SK-N-SH (cell line): ENCODE measurements around the gene HSD3B2. TPM values are rescaled to one million over a fixed set of nuclear protein-coding genes. Genes with fewer than 3 reads are reported as not detected.

Source experiments
- CTCF ChIA-PET: fragments of 300-600, 350-600 bp; formaldehyde crosslinking; extraction: SDS; loops from one replicate; lab custom pipeline; 2021; lab: Yijun Ruan, JAX
- POLR2A ChIA-PET: fragments of 350-600 bp; sonication (Branson Sonifier 250); formaldehyde crosslinking; extraction: SDS; loops from one replicate; lab custom pipeline; 2020; ENCODE audit warnings: antibody characterized with exemption, inconsistent platforms; lab: Yijun Ruan, JAX
- DNase-seq: peaks from one replicate; pipeline ENCODE4 v3.0.0; 2012
- H2AFZ ChIP-seq: fragments of 200-600 bp; sonication (generic); 2 replicates; pipeline ENCODE4 v1.8.1; 2016; ENCODE audit warnings: antibody characterized with exemption, mild to moderate bottlenecking, low read depth
- H3F3A ChIP-seq: fragments of 200-600 bp; sonication (generic); replicated peaks from 2 replicates; pipeline ENCODE3; 2016; ENCODE audit warnings: antibody characterized with exemption, mild to moderate bottlenecking; ENCODE audit not compliant: insufficient read depth
- H3K27ac ChIP-seq, 2 experiments: fragments of 200-500 bp in 1 of 2; fragments of 200-600 bp in 1 of 2; sonication (Bioruptor generic) in 1 of 2; sonication (generic), shearing (Covaris generic) in 1 of 2; 2 replicates each; pipeline versions ENCODE4 v1.5.1 to v1.6.1; 2014 to 2016; ENCODE audit warnings: low read depth in 2 of 2, inconsistent platforms in 1 of 2, low read length in 1 of 2, mild to moderate bottlenecking in 1 of 2, mixed read lengths in 1 of 2
- H3K27me3 ChIP-seq: fragments of 200-600 bp; sonication (generic), shearing (Covaris generic); 2 replicates; pipeline ENCODE4 v1.6.1; 2016; ENCODE audit warnings: mixed run types; ENCODE audit not compliant: insufficient read depth
- H3K36me3 ChIP-seq, 2 experiments: fragments of 200-500 bp in 1 of 2; fragments of 200-600 bp in 1 of 2; sonication (Bioruptor generic) in 1 of 2; sonication (generic) in 1 of 2; replicated peaks in 1 of 2; 2 replicates each; pipeline versions ENCODE3 to v1.5.1; 2014 to 2016; ENCODE audit warnings: low read length in 1 of 2, mild to moderate bottlenecking in 1 of 2; ENCODE audit not compliant: insufficient read depth in 2 of 2, control insufficient read depth in 1 of 2
- H3K4me1 ChIP-seq, 2 experiments: fragments of 200-500 bp in 1 of 2; fragments of 200-600 bp in 1 of 2; sonication (Bioruptor generic) in 1 of 2; sonication (generic), shearing (Covaris generic) in 1 of 2; 2 replicates each; pipeline versions ENCODE4 v1.5.1 to v1.6.1; 2014 to 2016; ENCODE audit warnings: low read depth in 1 of 2, low read length in 1 of 2, mixed run types in 1 of 2; ENCODE audit not compliant: insufficient read depth in 2 of 2, control insufficient read depth in 1 of 2
- H3K4me2 ChIP-seq: fragments of 200-600 bp; sonication (generic), shearing (Covaris generic); 2 replicates; pipeline ENCODE4 v1.6.1; 2017; ENCODE audit warnings: mixed run types
- H3K4me3 ChIP-seq, 2 experiments: fragments of 200-500 bp in 1 of 2; fragments of 200-600 bp in 1 of 2; sonication (Bioruptor generic) in 1 of 2; sonication (generic), shearing (Covaris generic) in 1 of 2; 2 replicates each; pipeline versions ENCODE4 v1.5.1 to v1.8.1; 2014 to 2016; ENCODE audit warnings: low read depth in 2 of 2, inconsistent platforms in 1 of 2, low read length in 1 of 2, mild to moderate bottlenecking in 1 of 2, mixed read lengths in 1 of 2, moderate library complexity in 1 of 2
- H3K79me2 ChIP-seq: fragments of 200-600 bp; sonication (generic); 2 replicates; pipeline ENCODE4 v1.8.1; 2017; ENCODE audit warnings: mild to moderate bottlenecking; ENCODE audit not compliant: insufficient read depth
- H3K9ac ChIP-seq: fragments of 200-600 bp; sonication (generic); 2 replicates; pipeline ENCODE4 v1.6.1; 2017; ENCODE audit warnings: mixed run types
- H3K9me2 ChIP-seq: fragments of 200-600 bp; sonication (generic); 2 replicates; pipeline ENCODE4 v1.6.1; 2017; ENCODE audit warnings: mixed run types
- H3K9me3 ChIP-seq: fragments of 200-600 bp; sonication (generic); 2 replicates; pipeline ENCODE4 v1.6.1; 2017; ENCODE audit warnings: mixed run types, mild to moderate bottlenecking, moderate library complexity
- H4K20me1 ChIP-seq: fragments of 200-600 bp; sonication (generic); 2 replicates; pipeline ENCODE4 v1.6.1; 2017; ENCODE audit warnings: mild to moderate bottlenecking, mixed run types; ENCODE audit not compliant: insufficient read depth
- CHD2 ChIP-seq: fragments of 150-350 bp; IDR thresholded peaks from 2 replicates; pipeline ENCODE4 v1.6.1; 2018; ENCODE audit warnings: low read length; ENCODE audit not compliant: partially characterized antibody
- EP300 ChIP-seq, 2 experiments: IDR thresholded peaks; 2 replicates each; pipeline versions ENCODE4 v1.4.0 to v1.6.1; 2012; ENCODE audit warnings: borderline replicate concordance in 1 of 2, low read depth in 1 of 2, low read length in 1 of 2
- EZH2phosphoT487 ChIP-seq: fragments of 200-600 bp; sonication (generic); IDR thresholded peaks from 2 replicates; pipeline ENCODE4 v1.6.1; 2017; ENCODE audit warnings: low read depth, mixed run types, mild to moderate bottlenecking, antibody characterized with exemption, moderate library complexity, borderline replicate concordance
- FOSL2 ChIP-seq: IDR thresholded peaks from 2 replicates; pipeline ENCODE4 v1.4.0; 2012; ENCODE audit warnings: low read depth, mild to moderate bottlenecking, moderate library complexity, borderline replicate concordance
- FOXM1 ChIP-seq: IDR thresholded peaks from 2 replicates; pipeline ENCODE4 v1.4.0; 2012; ENCODE audit warnings: low read depth, mild to moderate bottlenecking
- GABPA ChIP-seq: IDR thresholded peaks from 2 replicates; pipeline ENCODE4 v1.4.0; 2012; ENCODE audit warnings: low read depth, mild to moderate bottlenecking
- JUND ChIP-seq: IDR thresholded peaks from 2 replicates; pipeline ENCODE4 v1.4.0; 2012
- MEF2A ChIP-seq: IDR thresholded peaks from 2 replicates; pipeline ENCODE4 v1.4.0; 2012; ENCODE audit warnings: low read depth, borderline replicate concordance
- MXI1 ChIP-seq: IDR thresholded peaks from 2 replicates; pipeline ENCODE4 v1.6.1; 2012; ENCODE audit warnings: mild to moderate bottlenecking, low read depth, low read length, improper control_type of control experiment
- NRF1 ChIP-seq: IDR thresholded peaks from 2 replicates; pipeline ENCODE4 v1.6.1; 2012; ENCODE audit warnings: low read depth, mild to moderate bottlenecking, low read length
- RAD21 ChIP-seq: IDR thresholded peaks from 2 replicates; pipeline ENCODE4 v1.6.1; 2012; ENCODE audit warnings: mild to moderate bottlenecking, low read length
- RCOR1 ChIP-seq: fragments of 150-350 bp; IDR thresholded peaks from 2 replicates; pipeline ENCODE4 v1.6.1; 2017; ENCODE audit warnings: antibody characterized with exemption, low read length
- SIN3A ChIP-seq: IDR thresholded peaks from 2 replicates; pipeline ENCODE4 v1.6.1; 2012; ENCODE audit warnings: low read depth, mild to moderate bottlenecking, low read length, moderate library complexity, borderline replicate concordance
- USF1 ChIP-seq: IDR thresholded peaks from 2 replicates; pipeline ENCODE4 v1.4.0; 2012; ENCODE audit warnings: low read depth, borderline replicate concordance
- USF2 ChIP-seq: fragments of 150-350 bp; IDR thresholded peaks from 2 replicates; pipeline ENCODE4 v1.6.1; 2017; ENCODE audit warnings: antibody characterized with exemption, low read length, low read depth, borderline replicate concordance
- YY1 ChIP-seq: IDR thresholded peaks from 2 replicates; pipeline ENCODE4 v1.4.0; 2012; ENCODE audit warnings: low read depth, mild to moderate bottlenecking
- WGBS: methylation state at CpG from one replicate; pipeline ENCODE4 v1.1.6; 2017; ENCODE audit warnings: low lambda C conversion rate; 5-methylcytosine and 5-hydroxymethylcytosine counted together
- polyA plus RNA-seq, 3 experiments: library from polyadenylated mRNA; depleted of rRNA; stranded (reverse); fragments of >200 nt; gene quantifications; 2 replicates each; pipeline ENCODE4 v1.2.3, GENCODE V29; 2012
- TF ChIP-seq, protein P1 (sequence below): IDR thresholded peaks from 2 replicates; pipeline ENCODE4; 2012
- TF ChIP-seq, protein P2 (sequence below): fragments of 200-600 bp; sonication (generic); IDR thresholded peaks from 2 replicates; pipeline ENCODE4 v1.6.1; 2017; ENCODE audit warnings: antibody characterized with exemption, mild to moderate bottlenecking, moderate library complexity
- TF ChIP-seq, protein P3 (sequence below): IDR thresholded peaks from 2 replicates; pipeline ENCODE4 v1.4.0; 2012; ENCODE audit warnings: low read depth, borderline replicate concordance

The HSD3B2 gene
- polyA plus RNA-seq, 1 of the 3 experiments (the other 2 are of a cell fraction) = not detected

GRCh38 chr1:119374208-119374874, 40.6 kb upstream of the HSD3B2 start:
- no peaks in the 10 kb centered on the region for H3K36me3 ChIP-seq
- WGBS = 1% methylated on average over 4 of the region's 4 CpGs
- H3K9ac ChIP-seq = no peak overlapping the region
- H3K27ac ChIP-seq = no peak overlapping the region
- H3K4me3 ChIP-seq = no peak overlapping the region
- no peaks in the 10 kb centered on the region for H3K79me2 ChIP-seq
- TF ChIP-seq GABPA = no peak
- no peak for TF ChIP-seq RCOR1
- no peak for TF ChIP-seq FOXM1
- TF ChIP-seq, protein P1, sequence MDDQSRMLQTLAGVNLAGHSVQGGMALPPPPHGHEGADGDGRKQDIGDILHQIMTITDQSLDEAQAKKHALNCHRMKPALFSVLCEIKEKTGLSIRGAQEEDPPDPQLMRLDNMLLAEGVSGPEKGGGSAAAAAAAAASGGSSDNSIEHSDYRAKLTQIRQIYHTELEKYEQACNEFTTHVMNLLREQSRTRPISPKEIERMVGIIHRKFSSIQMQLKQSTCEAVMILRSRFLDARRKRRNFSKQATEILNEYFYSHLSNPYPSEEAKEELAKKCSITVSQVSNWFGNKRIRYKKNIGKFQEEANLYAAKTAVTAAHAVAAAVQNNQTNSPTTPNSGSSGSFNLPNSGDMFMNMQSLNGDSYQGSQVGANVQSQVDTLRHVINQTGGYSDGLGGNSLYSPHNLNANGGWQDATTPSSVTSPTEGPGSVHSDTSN = no peak
- no peak for TF ChIP-seq FOSL2
- no peak for TF ChIP-seq NRF1
- TF ChIP-seq EP300 (IDR thresholded peaks at IDR 0.05; ENCODE audit: borderline replicate concordance in 1 of 2, low read depth in 1 of 2, low read length in 1 of 2) = no peak
- TF ChIP-seq, protein P2, sequence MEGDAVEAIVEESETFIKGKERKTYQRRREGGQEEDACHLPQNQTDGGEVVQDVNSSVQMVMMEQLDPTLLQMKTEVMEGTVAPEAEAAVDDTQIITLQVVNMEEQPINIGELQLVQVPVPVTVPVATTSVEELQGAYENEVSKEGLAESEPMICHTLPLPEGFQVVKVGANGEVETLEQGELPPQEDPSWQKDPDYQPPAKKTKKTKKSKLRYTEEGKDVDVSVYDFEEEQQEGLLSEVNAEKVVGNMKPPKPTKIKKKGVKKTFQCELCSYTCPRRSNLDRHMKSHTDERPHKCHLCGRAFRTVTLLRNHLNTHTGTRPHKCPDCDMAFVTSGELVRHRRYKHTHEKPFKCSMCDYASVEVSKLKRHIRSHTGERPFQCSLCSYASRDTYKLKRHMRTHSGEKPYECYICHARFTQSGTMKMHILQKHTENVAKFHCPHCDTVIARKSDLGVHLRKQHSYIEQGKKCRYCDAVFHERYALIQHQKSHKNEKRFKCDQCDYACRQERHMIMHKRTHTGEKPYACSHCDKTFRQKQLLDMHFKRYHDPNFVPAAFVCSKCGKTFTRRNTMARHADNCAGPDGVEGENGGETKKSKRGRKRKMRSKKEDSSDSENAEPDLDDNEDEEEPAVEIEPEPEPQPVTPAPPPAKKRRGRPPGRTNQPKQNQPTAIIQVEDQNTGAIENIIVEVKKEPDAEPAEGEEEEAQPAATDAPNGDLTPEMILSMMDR = no peak
- no peak for TF ChIP-seq EZH2phosphoT487
- TF ChIP-seq USF2 = no peak
- no peak for TF ChIP-seq RAD21
- no peak for TF ChIP-seq SIN3A
- no peak for DNase-seq
- no peaks in the 10 kb centered on the region for H3K9me2 ChIP-seq
- ChIA-PET CTCF (no interaction called here), POLR2A (no interaction called here)
- no peaks in the 10 kb centered on the region for H3K4me1 ChIP-seq
- no peak overlapping the region for H3K4me2 ChIP-seq
- no peaks in the 10 kb centered on the region for H4K20me1 ChIP-seq
- H3K9me3 ChIP-seq = no peaks in the 10 kb centered on the region
- no peak overlapping the region for H2AFZ ChIP-seq
- H3K27me3 ChIP-seq = peaks cover 9% of the 10 kb centered on the region; the same call in 1 of the 2 replicates
- H3F3A ChIP-seq = no peaks in the 10 kb centered on the region

GRCh38 chr1:119375366-119375765, 39.6 kb upstream of the HSD3B2 start:
- no peak overlapping the region for H3K4me3 ChIP-seq
- H3K9me2 ChIP-seq = no peaks in the 10 kb centered on the region
- CTCF ChIA-PET = interaction anchor here (0.9 kb wide), 1 partner anchor 99 kb away, joined by 3 read pairs; no protein-coding TSS in a partner anchor
- TF ChIP-seq YY1 (no peak), CHD2 (no peak), FOXM1 (no peak), USF1 (no peak), JUND (no peak), MEF2A (no peak), MXI1 (no peak), SIN3A (no peak)
- TF ChIP-seq, protein P3, sequence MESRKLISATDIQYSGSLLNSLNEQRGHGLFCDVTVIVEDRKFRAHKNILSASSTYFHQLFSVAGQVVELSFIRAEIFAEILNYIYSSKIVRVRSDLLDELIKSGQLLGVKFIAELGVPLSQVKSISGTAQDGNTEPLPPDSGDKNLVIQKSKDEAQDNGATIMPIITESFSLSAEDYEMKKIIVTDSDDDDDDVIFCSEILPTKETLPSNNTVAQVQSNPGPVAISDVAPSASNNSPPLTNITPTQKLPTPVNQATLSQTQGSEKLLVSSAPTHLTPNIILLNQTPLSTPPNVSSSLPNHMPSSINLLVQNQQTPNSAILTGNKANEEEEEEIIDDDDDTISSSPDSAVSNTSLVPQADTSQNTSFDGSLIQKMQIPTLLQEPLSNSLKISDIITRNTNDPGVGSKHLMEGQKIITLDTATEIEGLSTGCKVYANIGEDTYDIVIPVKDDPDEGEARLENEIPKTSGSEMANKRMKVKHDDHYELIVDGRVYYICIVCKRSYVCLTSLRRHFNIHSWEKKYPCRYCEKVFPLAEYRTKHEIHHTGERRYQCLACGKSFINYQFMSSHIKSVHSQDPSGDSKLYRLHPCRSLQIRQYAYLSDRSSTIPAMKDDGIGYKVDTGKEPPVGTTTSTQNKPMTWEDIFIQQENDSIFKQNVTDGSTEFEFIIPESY = no peak
- H3K9me3 ChIP-seq = no peaks in the 10 kb centered on the region
- H3K36me3 ChIP-seq = no peaks in the 10 kb centered on the region
- H3K9ac ChIP-seq = no peak overlapping the region
- 0% methylated on average over 1 of the region's 1 CpG for WGBS
- H2AFZ ChIP-seq = no peak overlapping the region
- no peak overlapping the region for H3K4me2 ChIP-seq
- H3F3A ChIP-seq = no peaks in the 10 kb centered on the region
- no peaks in the 10 kb centered on the region for H3K4me1 ChIP-seq
- H3K27me3 ChIP-seq = peaks cover 9% of the 10 kb centered on the region; the same call in 1 of the 2 replicates
- DNase-seq = no peak
- H3K27ac ChIP-seq = no peak overlapping the region
- POLR2A ChIA-PET = no interaction called here
- H3K79me2 ChIP-seq = no peaks in the 10 kb centered on the region
- no peaks in the 10 kb centered on the region for H4K20me1 ChIP-seq
